Stimulated activated CD8-positive, alpha-beta memory T cell treated with anti-CD3 and anti-CD28 coated beads, Interleukin-7, amount 100 ng/mL, for 48 hours (primary cell): ENCODE data around the gene FMN2.

ENCODE experiments used
- DNase-seq, 2 donors: peaks; one replicate each; pipeline ENCODE4 v3.0.0-alpha.2; 2020; ENCODE audit warnings: low read depth in 1 of 2; ENCODE audit errors: extremely low read depth in 1 of 2

FMN2 gene

GRCh38 chr1:240468656-240469055 is 377.0 kb downstream of the FMN2 start:
- DNase-seq, result no peak

GRCh38 chr1:240474133-240474614 is 382.5 kb downstream of the FMN2 start:
- DNase-seq, result no peak

GRCh38 chr1:240475832-240476231 is 384.1 kb downstream of the FMN2 start:
- no peak for DNase-seq

GRCh38 chr1:240478536-240478935 is 386.9 kb downstream of the FMN2 start:
- DNase-seq, result no peak

GRCh38 chr1:240484804-240485443 is 393.2 kb downstream of the FMN2 start:
- no peak for DNase-seq

GRCh38 chr1:240486611-240487010 is 394.9 kb downstream of the FMN2 start:
- DNase-seq, result no peak

- DNase-seq, result no peak
Observed at GRCh38 chr1:240487493-240487892, 395.8 kb downstream of the FMN2 start.

- DNase-seq, result no peak
Observed at GRCh38 chr1:240491156-240491555, 399.5 kb downstream of the FMN2 start.

GRCh38 chr1:240491796-240492195 is 400.1 kb downstream of the FMN2 start:
- DNase-seq, result no peak

- DNase-seq, result no peak
Observed at GRCh38 chr1:240492832-240493440, 401.3 kb downstream of the FMN2 start.

- no peak for DNase-seq
Observed at GRCh38 chr1:240495601-240496000, 403.9 kb downstream of the FMN2 start.

GRCh38 chr1:240496356-240496755 is 404.7 kb downstream of the FMN2 start:
- DNase-seq, result no peak

- no peak for DNase-seq
Observed at GRCh38 chr1:240496941-240497340, 405.3 kb downstream of the FMN2 start.

GRCh38 chr1:240497908-240498307 is 406.2 kb downstream of the FMN2 start:
- DNase-seq, result no peak

GRCh38 chr1:240498335-240498734 is 406.7 kb downstream of the FMN2 start:
- no peak for DNase-seq

GRCh38 chr1:240499012-240499411 is 407.3 kb downstream of the FMN2 start:
- no peak for DNase-seq

GRCh38 chr1:240500647-240501046 is 409.0 kb downstream of the FMN2 start:
- DNase-seq, result no peak

GRCh38 chr1:240501115-240501514 is 409.4 kb downstream of the FMN2 start:
- no peak for DNase-seq

- DNase-seq, result no peak
Observed at GRCh38 chr1:240503036-240503435, 411.4 kb downstream of the FMN2 start.

- DNase-seq, result no peak
Observed at GRCh38 chr1:240503558-240503957, 411.9 kb downstream of the FMN2 start.

- no peak for DNase-seq
Observed at GRCh38 chr1:240506176-240506575, 414.5 kb downstream of the FMN2 start.

GRCh38 chr1:240508201-240508600 is 416.5 kb downstream of the FMN2 start:
- DNase-seq, result no peak

- DNase-seq, result no peak
Observed at GRCh38 chr1:240508950-240509349, 417.3 kb downstream of the FMN2 start.
